HEK293 (cell line): Measurements from ENCODE around the gene THAP3.

Experiments
- CTCF ChIA-PET: fragments of 350-600 bp; formaldehyde crosslinking; extraction: SDS; loops from one replicate; lab custom pipeline; 2021; ENCODE audit warnings: antibody characterized with exemption; lab: Yijun Ruan, JAX
- POLR2A ChIA-PET: fragments of 300-600 bp; formaldehyde crosslinking; extraction: SDS; loops from one replicate; lab custom pipeline; 2020; ENCODE audit warnings: antibody characterized with exemption, inconsistent platforms; lab: Yijun Ruan, JAX
- H3K27ac ChIP-seq: fragments of 200-500 bp; sonication (Bioruptor generic); 2 replicates; pipeline ENCODE4 v1.5.1; 2014; ENCODE audit warnings: low read depth, low read length, control low read depth, inconsistent platforms; ENCODE audit errors: extremely low read depth
- H3K36me3 ChIP-seq, 2 experiments: fragments of 200-500 bp in 1 of 2; sonication (Bioruptor generic) in 1 of 2; 1 replicate in 1 of 2; 2 replicates in 1 of 2; pipeline ENCODE4 v1.5.1; 2014 to 2017; ENCODE audit warnings: inconsistent platforms in 2 of 2, low read length in 2 of 2; ENCODE audit not compliant: control insufficient read depth in 2 of 2, insufficient read depth in 1 of 2
- H3K4me1 ChIP-seq: fragments of 200-500 bp; sonication (Bioruptor generic); 2 replicates; pipeline ENCODE4 v1.5.1; 2014; ENCODE audit warnings: mild to moderate bottlenecking, low read length, inconsistent platforms; ENCODE audit not compliant: control insufficient read depth, insufficient read depth
- H3K4me3 ChIP-seq: 2 replicates; pipeline ENCODE4 v1.5.1; 2011; ENCODE audit warnings: low read depth, mild to moderate bottlenecking, control low read depth, low read length, moderate library complexity
- H3K9me3 ChIP-seq: fragments of 200-500 bp; sonication (Bioruptor generic); 2 replicates; pipeline ENCODE4 v1.5.1; 2014; ENCODE audit warnings: low read depth, low read length, inconsistent platforms; ENCODE audit not compliant: control insufficient read depth, insufficient read depth
- KLF7 ChIP-seq: fragments of 450-650 bp; formaldehyde crosslinking; IDR thresholded peaks from 2 replicates; pipeline ENCODE4 v1.5.1; 2016; ENCODE audit warnings: missing biosample characterization, missing genetic modification characterization, borderline replicate concordance
- SP7 ChIP-seq: fragments of 450-650 bp; formaldehyde crosslinking; IDR thresholded peaks from 2 replicates; pipeline ENCODE4 v1.5.1; 2016; ENCODE audit warnings: missing biosample characterization, missing genetic modification characterization
- ZBTB11 ChIP-seq: fragments of 450-650 bp; formaldehyde crosslinking; conservative IDR thresholded peaks from 2 replicates; pipeline ENCODE4 v1.5.1; 2016; ENCODE audit warnings: low read depth, missing biosample characterization, missing genetic modification characterization
- ZFP41 ChIP-seq: fragments of 450-650 bp; formaldehyde crosslinking; IDR thresholded peaks from 2 replicates; pipeline ENCODE4 v1.5.1; 2016; ENCODE audit warnings: missing biosample characterization, missing genetic modification characterization, borderline replicate concordance
- ZNF121 ChIP-seq: fragments of 450-650 bp; formaldehyde crosslinking; IDR thresholded peaks from 2 replicates; pipeline ENCODE4 v1.5.1; 2016; ENCODE audit warnings: missing biosample characterization, missing genetic modification characterization
- ZNF133 ChIP-seq: fragments of 450-650 bp; formaldehyde crosslinking; IDR thresholded peaks from 2 replicates; pipeline ENCODE4 v1.5.1; 2016; ENCODE audit warnings: missing biosample characterization, missing genetic modification characterization
- ZNF169 ChIP-seq: fragments of 450-650 bp; formaldehyde crosslinking; IDR thresholded peaks from 2 replicates; pipeline ENCODE4 v1.5.1; 2016; ENCODE audit warnings: missing biosample characterization, missing genetic modification characterization
- ZNF211 ChIP-seq: fragments of 450-650 bp; formaldehyde crosslinking; IDR thresholded peaks from 2 replicates; pipeline ENCODE4 v1.5.1; 2016; ENCODE audit warnings: low read depth, missing biosample characterization, missing genetic modification characterization
- ZNF221 ChIP-seq: fragments of 450-650 bp; formaldehyde crosslinking; IDR thresholded peaks from 2 replicates; pipeline ENCODE4 v1.5.1; 2017; ENCODE audit warnings: missing biosample characterization, missing genetic modification characterization, borderline replicate concordance
- ZNF223 ChIP-seq: fragments of 450-650 bp; formaldehyde crosslinking; IDR thresholded peaks from 2 replicates; pipeline ENCODE4 v1.5.1; 2016; ENCODE audit warnings: missing biosample characterization, missing genetic modification characterization
- ZNF274 ChIP-seq, 2 experiments: fragments of 200-500 bp in 1 of 2; fragments of 450-650 bp in 1 of 2; sonication (Bioruptor generic) in 1 of 2; formaldehyde crosslinking in 1 of 2; IDR thresholded peaks; 2 replicates each; pipeline versions ENCODE4 v1.5.1 to v1.6.1; 2014 to 2016; ENCODE audit warnings: borderline replicate concordance in 1 of 2, inconsistent platforms in 1 of 2, low read length in 1 of 2, missing biosample characterization in 1 of 2, missing genetic modification characterization in 1 of 2
- ZNF311 ChIP-seq: fragments of 450-650 bp; formaldehyde crosslinking; IDR thresholded peaks from 2 replicates; pipeline ENCODE4 v1.5.1; 2017; ENCODE audit warnings: missing biosample characterization, missing genetic modification characterization, borderline replicate concordance
- ZNF341 ChIP-seq: fragments of 450-650 bp; formaldehyde crosslinking; IDR thresholded peaks from 2 replicates; pipeline ENCODE4; 2016; ENCODE audit warnings: low read depth, missing biosample characterization, missing genetic modification characterization
- ZNF416 ChIP-seq: fragments of 450-650 bp; formaldehyde crosslinking; IDR thresholded peaks from 2 replicates; pipeline ENCODE4 v1.5.1; 2016; ENCODE audit warnings: missing biosample characterization, missing genetic modification characterization
- ZNF510 ChIP-seq: fragments of 450-650 bp; formaldehyde crosslinking; IDR thresholded peaks from 2 replicates; pipeline ENCODE4 v1.5.1; 2018; ENCODE audit warnings: mild to moderate bottlenecking, missing genetic modification characterization, missing biosample characterization; ENCODE audit not compliant: insufficient replicate concordance
- ZNF548 ChIP-seq: fragments of 450-650 bp; formaldehyde crosslinking; IDR thresholded peaks from 2 replicates; pipeline ENCODE4 v1.5.1; 2016; ENCODE audit warnings: missing biosample characterization, missing genetic modification characterization
- ZNF560 ChIP-seq: fragments of 450-650 bp; formaldehyde crosslinking; IDR thresholded peaks from 2 replicates; pipeline ENCODE4 v1.5.1; 2017; ENCODE audit warnings: missing biosample characterization, missing genetic modification characterization, borderline replicate concordance
- ZNF596 ChIP-seq: fragments of 450-650 bp; IDR thresholded peaks from 2 replicates; pipeline ENCODE4 v1.5.0; 2018; ENCODE audit warnings: missing biosample characterization, mild to moderate bottlenecking, missing genetic modification characterization, moderate library complexity
- ZNF600 ChIP-seq: fragments of 450-650 bp; formaldehyde crosslinking; IDR thresholded peaks from 2 replicates; pipeline ENCODE4 v1.5.1; 2016; ENCODE audit warnings: missing biosample characterization, missing genetic modification characterization
- ZNF610 ChIP-seq: fragments of 450-650 bp; formaldehyde crosslinking; IDR thresholded peaks from 2 replicates; pipeline ENCODE4 v1.5.1; 2016; ENCODE audit warnings: missing biosample characterization, missing genetic modification characterization, borderline replicate concordance
- ZNF624 ChIP-seq: fragments of 450-650 bp; formaldehyde crosslinking; IDR thresholded peaks from 2 replicates; pipeline ENCODE4 v1.5.1; 2017; ENCODE audit warnings: missing biosample characterization, missing genetic modification characterization
- ZNF645 ChIP-seq: fragments of 450-650 bp; formaldehyde crosslinking; IDR thresholded peaks from 2 replicates; pipeline ENCODE4; 2016; ENCODE audit warnings: missing biosample characterization, missing genetic modification characterization
- ZNF791 ChIP-seq: fragments of 450-650 bp; formaldehyde crosslinking; IDR thresholded peaks from 2 replicates; pipeline ENCODE4 v1.5.1; 2016; ENCODE audit warnings: missing biosample characterization, missing genetic modification characterization
- ZNF837 ChIP-seq: fragments of 450-650 bp; formaldehyde crosslinking; IDR thresholded peaks from 2 replicates; pipeline ENCODE4 v1.5.1; 2016; ENCODE audit warnings: missing biosample characterization, missing genetic modification characterization
- ZSCAN4 ChIP-seq: fragments of 450-650 bp; formaldehyde crosslinking; IDR thresholded peaks from 2 replicates; pipeline ENCODE4 v1.5.1; 2017; ENCODE audit warnings: missing biosample characterization, missing genetic modification characterization
- ZXDB ChIP-seq: fragments of 450-650 bp; formaldehyde crosslinking; IDR thresholded peaks from 2 replicates; pipeline ENCODE4 v1.5.1; 2016; ENCODE audit warnings: missing biosample characterization, missing genetic modification characterization

The THAP3 gene

GRCh38 chr1:6653436-6654290 lies 29.0 kb downstream of the THAP3 start:
- H3K27ac ChIP-seq, result no peak overlapping the region
- H3K4me3 ChIP-seq, result no peak overlapping the region
- no peaks in the 10 kb centered on the region for H3K9me3 ChIP-seq
- peaks cover 0 to 63% of the 10 kb centered on the region in 2 experiments; a peak in 2 of 3 replicates for H3K36me3 ChIP-seq
- no peaks in the 10 kb centered on the region for H3K4me1 ChIP-seq
- POLR2A ChIA-PET, result no interaction called here
- CTCF ChIA-PET, result interaction anchor here (0.7 to 3.1 kb wide), 4 partner anchors 7 to 315 kb away, joined by 3 to 13 read pairs (median 4); no protein-coding TSS in a partner anchor
- no peak for TF ChIP-seq ZNF274 (IDR thresholded peaks at IDR 0.05; ENCODE audit: low read length)
- TF ChIP-seq ZNF274 (tag by site-specific recombination; IDR thresholded peaks at IDR 0.05; ENCODE audit: borderline replicate concordance), result no peak
- TF ChIP-seq ZNF548, result no peak
- no peak for TF ChIP-seq ZFP41
- TF ChIP-seq ZNF791 (tag by site-specific recombination), result no peak
- TF ChIP-seq ZNF133 (tag by site-specific recombination), result no peak
- TF ChIP-seq ZXDB (tag by site-specific recombination), result no peak
- TF ChIP-seq ZNF596, result no peak
- TF ChIP-seq ZNF341 (tag by site-specific recombination), result no peak
- no peak for TF ChIP-seq ZNF624 (tag by site-specific recombination)
- no peak for TF ChIP-seq ZNF311 (tag by site-specific recombination)
- no peak for TF ChIP-seq ZNF645
- TF ChIP-seq ZNF600 (tag by site-specific recombination), result no peak
- TF ChIP-seq ZBTB11 (tag by site-specific recombination), result no peak
- no peak for TF ChIP-seq ZNF221 (tag by site-specific recombination)
- TF ChIP-seq ZNF121 (tag by site-specific recombination), result no peak
- TF ChIP-seq ZNF169, result no peak
- TF ChIP-seq ZNF223 (tag by site-specific recombination), result no peak
- no peak for TF ChIP-seq ZNF211
- no peak for TF ChIP-seq ZNF416 (tag by site-specific recombination)
- TF ChIP-seq, all 188 proteins: peak for 0

- TF ChIP-seq KLF7 (tag by site-specific recombination) (no peak), ZNF610 (tag by site-specific recombination) (no peak), ZNF560 (no peak), ZSCAN4 (tag by site-specific recombination) (no peak), ZNF837 (tag by site-specific recombination) (no peak), SP7 (tag by site-specific recombination) (no peak), ZNF510 (tag by site-specific recombination) (no peak)
Measured at GRCh38 chr1:6657138-6657537, 32.5 kb downstream of the THAP3 start.

More at GRCh38 chr1:6657138-6657537, 32.5 kb downstream of the THAP3 start:
- H3K4me3 ChIP-seq, result no peak overlapping the region
- H3K27ac ChIP-seq, result no peak overlapping the region
- no peaks in the 10 kb centered on the region for H3K4me1 ChIP-seq
- H3K9me3 ChIP-seq, result no peaks in the 10 kb centered on the region
- peaks cover 0 to 48% of the 10 kb centered on the region in 2 experiments; a peak in 2 of 3 replicates for H3K36me3 ChIP-seq
- ChIA-PET POLR2A (no interaction called here), CTCF (interaction anchor here (3.1 kb wide), 1 partner anchor 11 kb away, joined by 13 read pairs; no protein-coding TSS in a partner anchor)
